NCI-H1092 (cell line): ENCODE data around the gene WDR91.
"Not testable (repeated sequence)": the region's sequence is repeated elsewhere in the genome, so short reads cannot be mapped to it uniquely, and the experiment has no call there.

Experiments used
- DNase-seq: peaks from one replicate; lab custom pipeline; 2025; lab: John Stamatoyannopoulos, UW

The WDR91 gene

GRCh38 chr7:135178364-135178763, 33.0 kb downstream of the WDR91 start:
- no peak for DNase-seq

- DNase-seq = no peak
These were observed 34.2 kb downstream of the WDR91 start for GRCh38 chr7:135177028-135177696.

GRCh38 chr7:135175931-135176330, 35.4 kb downstream of the WDR91 start:
- no peak for DNase-seq

- no peak for DNase-seq
These were observed 36.4 kb downstream of the WDR91 start for GRCh38 chr7:135174941-135175340.

- not testable (repeated sequence) for DNase-seq
These were observed 37.4 kb downstream of the WDR91 start for GRCh38 chr7:135173916-135174315.

- DNase-seq = not testable (repeated sequence)
These were observed 39.6 kb downstream of the WDR91 start for GRCh38 chr7:135171581-135172291.

- DNase-seq = not testable (repeated sequence)
These were observed 40.3 kb downstream of the WDR91 start for GRCh38 chr7:135170998-135171481.

- DNase-seq = peak; percentile 95
These were observed 40.9 kb downstream of the WDR91 start, which contains the start of gene CYREN for GRCh38 chr7:135170274-135170997. CYREN (minus strand) TSS chr7:135170707; CDS start chr7:135168922, 1,785 bp downstream.

GRCh38 chr7:135169964-135170273, 41.4 kb downstream of the WDR91 start:
- no peak for DNase-seq

GRCh38 chr7:135169141-135169963, 42.0 kb downstream of the WDR91 start:
- no peak for DNase-seq

GRCh38 chr7:135168489-135169140, 42.7 kb downstream of the WDR91 start:
- DNase-seq = no peak

- no peak for DNase-seq
These were observed 43.3 kb downstream of the WDR91 start for GRCh38 chr7:135168001-135168400.

- no peak for DNase-seq
These were observed 43.9 kb downstream of the WDR91 start for GRCh38 chr7:135167365-135167917.

GRCh38 chr7:135166338-135166990, 44.9 kb downstream of the WDR91 start:
- DNase-seq = no peak

- no peak for DNase-seq
These were observed 45.5 kb downstream of the WDR91 start for GRCh38 chr7:135165862-135166261.

GRCh38 chr7:135164357-135165061, 46.8 kb downstream of the WDR91 start:
- no peak for DNase-seq

GRCh38 chr7:135162382-135163001, 48.8 kb downstream of the WDR91 start:
- no peak for DNase-seq

- no peak for DNase-seq
These were observed 49.7 kb downstream of the WDR91 start for GRCh38 chr7:135161669-135162068.

- no peak for DNase-seq
These were observed 50.3 kb downstream of the WDR91 start for GRCh38 chr7:135160858-135161653.
